GM11168 (cell line): ENCODE results near the gene SAV1.

Source experiments
- in situ Hi-C: fragments of 300-500 bp; cut with MboI; formaldehyde crosslinking; loops from one replicate; pipeline ENCODE4 v1.12.0; 2022; ENCODE audit warnings: low sequenced_read_pairs; ENCODE audit not compliant: unreplicated experiment

The SAV1 gene

DNA sequence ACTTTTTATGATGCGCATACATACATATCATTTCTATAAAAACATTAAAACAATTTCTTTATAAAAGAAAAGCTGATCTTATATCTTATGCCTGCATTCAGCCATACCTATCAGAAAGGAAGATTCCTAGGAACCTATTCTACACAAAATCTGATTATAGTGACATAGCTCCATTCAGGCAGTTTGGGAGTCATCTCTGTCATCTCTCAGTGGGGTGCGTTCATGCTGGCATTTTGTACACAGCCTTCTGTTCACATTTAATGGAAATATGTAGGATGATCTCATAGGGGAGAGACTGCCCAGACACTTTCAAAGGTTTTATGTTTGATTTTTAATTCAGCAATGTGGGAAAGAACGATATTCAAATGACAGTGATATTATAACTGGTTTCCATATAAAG, 55.3 kb downstream of the SAV1 start:
- in situ Hi-C loops = no loop called here

DNA sequence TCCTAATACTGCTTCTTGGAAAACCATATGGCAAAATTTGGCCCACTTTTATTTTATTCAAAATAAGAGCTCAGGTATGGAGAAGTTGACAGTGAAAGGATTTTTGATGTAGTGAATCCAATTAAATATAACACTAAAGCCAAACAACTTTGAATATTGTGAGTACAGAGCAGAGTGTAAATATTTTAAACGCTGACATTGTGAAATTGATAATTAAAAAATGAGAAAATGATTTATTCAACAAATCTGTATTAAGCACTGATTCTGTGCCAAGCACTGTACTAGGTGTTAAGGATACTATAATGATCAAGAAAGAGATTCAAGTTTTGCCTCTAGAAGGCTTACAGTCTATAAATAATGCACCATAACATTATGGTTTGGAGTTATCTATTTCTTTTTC, 57.6 kb downstream of the SAV1 start:
- in situ Hi-C loops = no loop called here

DNA sequence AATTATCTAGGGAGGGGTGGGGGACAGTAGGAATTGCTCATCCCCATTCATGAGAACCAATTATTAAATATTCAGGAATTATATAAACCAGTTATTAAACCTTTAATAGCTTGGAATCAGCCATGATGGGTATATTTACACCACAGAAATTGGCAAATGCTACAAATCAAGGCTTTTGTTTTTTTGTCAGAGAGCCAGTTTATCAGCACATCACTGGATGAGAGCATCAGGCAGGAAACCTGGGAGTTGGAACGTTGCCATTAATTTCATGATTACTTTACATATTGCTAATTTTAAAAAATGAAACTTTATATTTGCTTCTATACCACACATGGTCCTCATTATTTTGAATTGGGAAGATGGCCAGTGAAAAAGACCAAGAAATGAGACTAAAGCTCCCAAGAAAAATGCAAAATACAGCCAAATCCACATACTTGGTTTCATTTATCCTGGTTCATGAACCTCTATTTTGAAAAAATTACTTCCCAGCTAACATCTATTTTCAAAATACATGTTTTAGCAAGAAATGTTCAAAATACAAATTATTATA, 59.7 kb downstream of the SAV1 start:
- in situ Hi-C loops = no loop called here

DNA sequence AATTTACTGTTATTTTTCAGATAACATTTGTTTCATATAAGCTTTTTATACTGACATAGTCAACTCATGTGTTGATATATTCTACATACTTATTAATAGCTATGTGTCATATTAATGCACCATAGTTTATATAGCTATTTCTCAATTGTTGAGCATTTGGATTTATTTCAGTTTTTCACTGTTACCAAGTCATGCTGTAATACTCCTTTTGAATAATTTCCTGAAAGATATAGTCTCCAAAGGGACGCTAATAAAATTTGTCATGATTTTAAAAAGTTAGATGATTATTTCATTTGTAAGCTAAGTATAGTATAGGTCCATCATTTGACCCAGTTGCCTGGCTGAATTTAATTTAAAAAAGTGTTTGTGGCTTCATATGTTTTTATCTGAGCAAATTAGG, 60.3 kb downstream of the SAV1 start:
- in situ Hi-C loops = no loop called here

DNA sequence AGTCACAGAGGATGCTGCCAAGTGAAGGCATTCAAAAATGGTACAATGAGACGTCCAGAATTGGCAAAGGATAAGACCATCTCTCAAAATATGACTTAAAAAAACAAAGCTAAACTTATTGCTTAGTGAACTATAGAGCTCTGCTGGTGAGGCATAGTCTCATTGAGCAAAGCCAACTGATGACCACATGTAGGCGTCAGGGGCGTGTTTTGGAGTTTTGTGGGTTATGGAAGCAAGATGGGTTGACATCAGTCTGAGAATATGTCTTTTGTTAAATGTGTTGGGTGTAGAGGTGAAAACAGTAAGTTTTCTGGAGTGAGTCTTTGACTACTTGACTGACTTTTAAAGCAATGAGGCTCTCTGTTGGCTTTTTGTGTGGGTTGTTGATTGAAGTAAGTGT, 60.9 kb downstream of the SAV1 start:
- in situ Hi-C loops = no loop called here

DNA sequence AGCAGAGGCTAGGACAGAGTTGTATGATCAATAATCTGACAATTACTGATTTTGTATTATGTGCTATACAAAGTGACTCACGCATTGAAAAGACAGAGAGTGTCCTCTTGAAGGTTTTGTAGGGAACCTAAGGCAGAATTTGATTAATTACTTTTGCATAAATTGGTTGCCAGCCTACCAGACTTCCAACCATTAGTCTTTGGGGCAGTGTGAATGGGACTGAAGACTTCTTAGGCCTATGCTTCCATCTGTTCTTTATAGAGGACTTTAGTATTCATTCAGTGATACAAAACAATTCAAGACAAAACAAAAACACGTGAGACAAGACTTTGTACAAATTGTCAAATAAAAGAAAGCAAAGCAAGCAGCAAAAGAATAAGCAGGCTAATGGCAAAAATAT, 61.6 kb downstream of the SAV1 start:
- in situ Hi-C loops = no loop called here

DNA sequence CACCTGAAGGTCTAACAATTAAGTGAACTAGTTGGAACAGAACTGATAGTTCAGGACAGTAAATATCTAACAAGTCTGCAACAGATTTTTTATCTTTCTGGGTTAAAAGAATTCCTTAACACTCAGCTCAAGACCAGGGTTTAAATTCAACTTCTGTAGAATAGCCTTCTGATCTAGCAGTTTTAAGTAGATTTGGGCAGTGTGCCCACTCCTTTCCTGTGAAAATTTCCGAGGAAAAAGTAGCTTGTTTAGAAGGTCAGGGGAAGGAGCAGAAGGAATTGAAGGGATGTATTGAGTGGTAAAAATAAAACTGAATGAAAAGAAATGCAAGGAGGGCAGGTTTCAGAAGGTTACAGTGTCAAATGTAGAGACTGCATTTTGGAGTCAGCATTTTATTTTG, 62.3 kb downstream of the SAV1 start:
- in situ Hi-C loops = no loop called here

DNA sequence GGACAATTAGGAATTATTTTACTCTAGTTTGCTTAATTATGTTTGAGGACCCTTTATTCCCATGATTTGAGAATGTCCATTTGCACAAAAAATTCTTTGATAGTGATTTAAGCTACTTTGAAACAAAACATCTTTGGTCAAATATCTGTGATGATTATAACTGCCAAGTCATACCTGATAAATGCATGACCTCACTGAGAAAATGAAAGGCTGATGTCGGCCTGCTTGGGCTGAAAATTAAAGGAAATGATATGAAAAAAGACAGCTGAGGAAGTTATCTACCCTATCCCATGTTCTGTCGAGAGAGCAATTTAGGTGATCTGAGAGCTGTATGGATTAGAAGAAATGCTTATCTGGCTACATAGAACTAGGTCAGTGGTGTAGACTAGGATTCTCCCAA, 64.5 kb downstream of the SAV1 start:
- in situ Hi-C loops = no loop called here

DNA sequence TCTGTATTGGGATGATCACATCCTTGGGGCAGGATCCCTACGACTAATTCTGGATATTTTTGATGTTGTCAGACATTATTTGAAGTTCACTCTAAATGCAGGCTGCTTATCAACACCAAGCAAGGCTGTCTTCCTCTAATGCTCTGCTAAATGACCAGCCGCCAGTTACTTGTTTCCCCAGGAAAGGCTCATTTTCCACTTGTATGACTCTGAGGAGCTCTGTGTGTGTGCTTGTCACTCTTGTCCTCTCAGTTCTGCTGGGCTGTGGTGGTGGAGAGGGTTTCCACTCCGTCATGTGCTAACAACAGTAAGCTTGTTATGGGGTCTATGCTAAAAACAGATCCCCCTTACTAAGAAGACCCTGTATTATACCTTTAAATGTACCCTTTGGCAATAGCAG, 66.1 kb downstream of the SAV1 start:
- in situ Hi-C loops = no loop called here

DNA sequence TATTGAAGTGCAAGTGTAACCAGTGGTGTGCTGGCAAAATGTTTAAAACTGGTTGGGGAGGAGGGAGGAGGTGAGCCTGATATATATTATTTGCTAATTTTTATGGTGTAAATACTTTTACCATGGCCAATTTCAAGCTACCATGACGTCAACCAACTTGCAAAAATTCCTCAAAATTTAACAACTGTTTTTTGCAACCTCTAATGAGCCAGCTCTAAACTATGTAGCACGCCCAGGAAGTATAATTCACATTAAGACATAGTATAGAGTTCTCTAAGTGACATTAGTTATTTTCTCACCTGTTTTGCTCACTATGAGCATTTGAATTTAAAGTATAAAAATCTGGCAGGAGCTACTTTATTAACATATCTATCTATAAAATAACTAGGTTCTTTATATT, 66.7 kb downstream of the SAV1 start:
- in situ Hi-C loops = no loop called here

DNA sequence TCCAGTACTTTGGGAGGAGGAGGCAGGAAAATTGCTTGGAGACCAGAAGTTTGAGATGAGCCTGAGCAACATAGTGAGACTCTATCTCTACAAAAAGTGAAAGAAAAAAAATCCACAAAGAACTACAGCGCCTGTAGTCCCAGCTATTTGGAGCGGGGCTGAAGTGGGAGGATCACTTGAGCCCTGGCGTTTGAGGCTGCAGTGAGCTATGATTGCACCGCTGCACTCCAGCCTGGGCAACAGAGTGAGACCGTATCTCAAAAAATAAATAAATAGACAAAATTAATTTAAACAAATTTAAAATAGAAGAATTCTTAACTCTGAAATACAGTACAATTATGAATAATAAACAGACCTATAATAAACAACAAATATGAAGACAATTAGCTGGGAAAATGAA, 67.3 kb downstream of the SAV1 start:
- in situ Hi-C loops = no loop called here

DNA sequence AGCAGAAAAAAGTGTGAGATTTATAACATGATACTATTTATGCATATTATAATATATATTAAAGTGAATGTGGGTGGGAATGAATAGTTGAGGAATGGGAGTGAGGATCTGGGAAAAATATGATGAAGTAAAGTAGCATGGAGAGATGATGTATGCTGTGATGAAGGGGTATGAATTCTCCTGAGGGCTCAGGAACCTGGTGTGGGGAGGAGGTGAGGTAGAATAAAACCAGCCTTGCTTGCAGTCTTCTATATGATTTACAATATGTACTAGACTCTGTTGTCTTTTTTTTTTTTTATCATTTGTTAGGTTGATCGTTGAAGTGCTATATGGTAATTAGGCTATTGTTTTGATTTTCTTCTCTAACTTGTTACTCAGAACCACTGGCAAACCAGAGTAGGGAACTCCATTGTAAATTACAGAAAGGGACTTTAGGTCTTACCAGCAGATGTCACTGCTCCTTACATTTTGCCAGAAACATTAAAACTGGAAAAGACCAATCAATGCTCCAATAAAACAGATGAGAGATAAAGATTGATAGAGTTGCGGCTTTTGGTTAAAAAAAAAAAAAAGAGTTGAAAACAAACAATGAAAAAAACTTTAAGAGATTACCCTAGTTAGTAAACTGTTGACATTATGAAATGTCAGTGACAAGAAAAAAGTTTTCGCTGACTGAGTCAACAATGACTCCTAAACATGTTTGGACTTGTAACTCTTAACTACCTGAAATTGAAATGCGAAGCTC, 68.2 kb downstream of the SAV1 start:
- in situ Hi-C loops = loop anchor here (25.0 kb wide), 1 partner anchor 262 kb away; the partner anchor contains the start of gene ABHD12B

DNA sequence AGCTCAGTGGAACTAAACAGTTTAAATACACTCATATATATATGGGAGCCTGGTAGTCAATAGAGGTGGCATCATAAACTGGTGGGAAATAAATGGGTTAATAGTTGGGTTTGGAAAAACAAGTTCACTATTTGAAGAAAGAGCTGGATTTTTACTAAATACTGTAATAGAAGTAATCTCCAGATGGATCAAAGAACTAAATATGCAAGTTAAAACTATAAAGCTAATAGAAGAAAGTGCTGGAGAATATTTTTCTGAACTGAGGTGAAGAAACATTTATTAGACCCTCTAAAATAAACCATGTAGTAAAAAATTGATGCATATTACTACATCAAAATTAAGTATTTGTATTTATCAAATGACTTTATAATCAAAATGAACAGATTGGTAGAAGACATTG, 69.3 kb downstream of the SAV1 start:
- in situ Hi-C loops = loop anchor here (25.0 kb wide), 1 partner anchor 264 kb away; the partner anchor contains the start of gene ABHD12B

DNA sequence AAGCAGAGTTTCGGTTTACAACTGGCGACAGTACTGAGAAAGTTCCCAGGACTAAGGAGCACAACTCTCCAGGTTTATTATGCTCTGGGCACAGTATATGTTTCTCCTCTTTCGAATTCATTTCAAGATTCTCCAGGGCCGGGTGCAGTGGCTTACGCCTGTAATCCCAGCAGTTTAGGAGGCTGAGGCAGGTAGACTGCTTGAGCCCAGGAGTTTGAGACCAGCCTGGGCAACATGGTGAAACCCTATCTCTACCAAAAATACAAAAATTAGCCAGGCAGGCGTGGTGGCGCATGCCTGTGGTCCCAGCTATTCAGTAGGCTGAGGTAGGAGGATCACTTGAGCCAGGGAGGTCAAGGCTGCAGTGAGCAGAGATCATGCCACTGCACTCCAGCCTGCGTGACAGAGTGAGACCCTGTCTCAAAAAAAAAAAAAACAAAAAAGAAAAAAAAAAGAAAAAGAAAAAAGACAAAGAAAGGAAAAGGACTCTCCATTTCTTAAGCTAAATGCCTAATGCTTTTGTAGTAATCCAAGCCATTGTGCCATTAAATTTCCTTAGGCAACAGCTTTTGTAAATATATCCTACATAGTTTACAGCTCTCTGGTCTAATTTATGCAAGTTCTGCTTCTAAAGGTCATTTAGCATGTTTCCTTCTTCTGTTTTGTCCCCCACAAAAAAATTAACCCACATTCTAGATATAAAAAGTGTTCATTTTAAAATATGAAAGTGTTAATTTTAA, 73.4 kb downstream of the SAV1 start:
- in situ Hi-C loops = loop anchor here (25.0 kb wide), 1 partner anchor 268 kb away; the partner anchor contains the start of gene ABHD12B

DNA sequence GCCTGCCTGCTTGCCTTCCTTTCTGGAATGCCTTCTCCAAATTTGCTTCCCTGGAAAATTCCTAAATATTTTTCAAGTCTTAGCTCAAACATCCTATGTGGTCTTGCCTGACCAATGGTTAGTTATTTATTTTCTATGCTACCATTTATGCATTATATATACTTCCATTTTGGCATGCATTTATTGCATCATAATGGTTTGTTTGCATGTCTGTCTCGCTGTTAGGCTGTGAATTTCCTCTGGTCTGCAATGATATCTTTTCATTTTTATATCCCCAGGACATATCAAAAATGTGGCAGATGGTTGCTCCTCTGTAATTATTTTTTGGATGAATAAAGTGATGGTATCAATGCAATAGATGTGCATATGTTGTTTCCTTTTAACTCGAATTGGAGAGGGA, 77.6 kb downstream of the SAV1 start:
- in situ Hi-C loops = loop anchor here (25.0 kb wide), 1 partner anchor 272 kb away; the partner anchor contains the start of gene ABHD12B
